ENCODE results near the gene CIRBP.

- TF ChIP-seq BHLHE40 (IDR thresholded peaks at IDR 0.05; ENCODE audit: borderline replicate concordance) (no peak), TARDBP (IDR thresholded peaks at IDR 0.05) (no peak), FOXM1 (IDR thresholded peaks at IDR 0.05; ENCODE audit: borderline replicate concordance) (no peak), HDGF (IDR thresholded peaks at IDR 0.05; ENCODE audit: borderline replicate concordance) (no peak), NFRKB (IDR thresholded peaks at IDR 0.05) (no peak), FOXK2 (IDR thresholded peaks at IDR 0.05) (no peak), ZNF384 (IDR thresholded peaks at IDR 0.05) (no peak), CTBP1 (IDR thresholded peaks at IDR 0.05; ENCODE audit: borderline replicate concordance) (no peak)
- TF ChIP-seq, protein P1, sequence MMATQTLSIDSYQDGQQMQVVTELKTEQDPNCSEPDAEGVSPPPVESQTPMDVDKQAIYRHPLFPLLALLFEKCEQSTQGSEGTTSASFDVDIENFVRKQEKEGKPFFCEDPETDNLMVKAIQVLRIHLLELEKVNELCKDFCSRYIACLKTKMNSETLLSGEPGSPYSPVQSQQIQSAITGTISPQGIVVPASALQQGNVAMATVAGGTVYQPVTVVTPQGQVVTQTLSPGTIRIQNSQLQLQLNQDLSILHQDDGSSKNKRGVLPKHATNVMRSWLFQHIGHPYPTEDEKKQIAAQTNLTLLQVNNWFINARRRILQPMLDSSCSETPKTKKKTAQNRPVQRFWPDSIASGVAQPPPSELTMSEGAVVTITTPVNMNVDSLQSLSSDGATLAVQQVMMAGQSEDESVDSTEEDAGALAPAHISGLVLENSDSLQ (IDR thresholded peaks at IDR 0.05): no peak
Measured at GRCh38 chr19:1293782-1294604, 24.9 kb downstream of the CIRBP start.

All from HEK293T (cell line).